GM23338 (cell line): ENCODE measurements around the gene QSOX1. TPM values are rescaled to one million over a fixed set of nuclear protein-coding genes. Genes with fewer than 3 reads are reported as not detected.

Source experiments
- ATAC-seq: fragments of 200-7000 bp; cut with Tn5 transposase; 3 replicates; pipeline ENCODE4 v1.9.1; 2020
- DNase-seq: peaks from one replicate; pipeline ENCODE4 v3.0.0-alpha.2; 2015; ENCODE audit warnings: low spot score
- H2AFZ ChIP-seq: fragments of 200-600 bp; sonication (generic); 2 replicates; pipeline ENCODE4 v1.8.0; 2016; ENCODE audit warnings: antibody characterized with exemption, mild to moderate bottlenecking, moderate library complexity
- H3F3A ChIP-seq: fragments of 200-600 bp; sonication (generic); replicated peaks from 2 replicates; pipeline ENCODE4 v1.8.0; 2017; ENCODE audit warnings: antibody characterized with exemption, mixed run types, low read depth
- H3K27ac ChIP-seq: fragments of 200-600 bp; sonication (generic); 2 replicates; pipeline ENCODE4 v1.6.1; 2016; ENCODE audit warnings: low read depth
- H3K27me3 ChIP-seq: fragments of 200-600 bp; sonication (generic); 2 replicates; pipeline ENCODE4 v1.8.0; 2016; ENCODE audit warnings: mild to moderate bottlenecking, mixed run types, moderate library complexity; ENCODE audit not compliant: insufficient read depth
- H3K36me3 ChIP-seq: fragments of 200-600 bp; sonication (generic); 2 replicates; pipeline ENCODE4 v1.8.0; 2016; ENCODE audit warnings: mild to moderate bottlenecking; ENCODE audit not compliant: insufficient read depth
- H3K4me1 ChIP-seq: fragments of 200-600 bp; sonication (generic); 2 replicates; pipeline ENCODE4 v1.8.0; 2016; ENCODE audit warnings: mild to moderate bottlenecking, moderate library complexity; ENCODE audit not compliant: insufficient read depth
- H3K4me2 ChIP-seq: fragments of 200-600 bp; sonication (generic); 2 replicates; pipeline ENCODE4 v1.7.1; 2017; ENCODE audit warnings: mixed run types
- H3K4me3 ChIP-seq: fragments of 200-600 bp; sonication (generic); 2 replicates; pipeline ENCODE4 v1.6.1; 2016; ENCODE audit warnings: mixed run types
- H3K79me2 ChIP-seq: fragments of 200-600 bp; sonication (generic); replicated peaks from 2 replicates; pipeline ENCODE4 v1.8.0; 2017; ENCODE audit warnings: mild to moderate bottlenecking; ENCODE audit not compliant: insufficient read depth
- H3K9me2 ChIP-seq: fragments of 200-600 bp; sonication (generic); 2 replicates; pipeline ENCODE4 v1.8.0; 2017; ENCODE audit not compliant: insufficient read depth
- H4K20me1 ChIP-seq: fragments of 200-600 bp; sonication (generic); replicated peaks from 2 replicates; pipeline ENCODE4 v1.8.0; 2017; ENCODE audit warnings: mild to moderate bottlenecking; ENCODE audit not compliant: insufficient read depth
- H3K27ac Mint-ChIP-seq: 2 replicates; pipeline ENCODE4 v1.8.0; 2020; ENCODE audit warnings: inconsistent platforms, mild to moderate bottlenecking, moderate library complexity, mixed read lengths
- H3K27me3 Mint-ChIP-seq: 3 replicates; pipeline ENCODE4 v1.8.0; 2022; ENCODE audit warnings: low read depth, mild to moderate bottlenecking, moderate library complexity, mixed read lengths, inconsistent platforms; ENCODE audit not compliant: insufficient read depth, poor library complexity
- H3K36me3 Mint-ChIP-seq: 3 replicates; pipeline ENCODE4 v1.8.0; 2021; ENCODE audit warnings: low read depth, mild to moderate bottlenecking, inconsistent platforms, moderate library complexity, mixed read lengths
- H3K4me1 Mint-ChIP-seq: 3 replicates; pipeline ENCODE4 v1.8.0; 2020; ENCODE audit warnings: mild to moderate bottlenecking, inconsistent platforms, mixed read lengths
- H3K4me3 Mint-ChIP-seq: 3 replicates; pipeline ENCODE4 v1.8.0; 2021; ENCODE audit warnings: moderate library complexity, mild to moderate bottlenecking, inconsistent platforms, mixed read lengths
- H3K9me3 Mint-ChIP-seq: 3 replicates; pipeline ENCODE4 v1.8.0; 2020; ENCODE audit warnings: moderate library complexity, mild to moderate bottlenecking, inconsistent platforms, mixed read lengths
- CREB1 ChIP-seq: fragments of 250-450 bp; sonication (Bioruptor Pico); IDR thresholded peaks from 2 replicates; pipeline ENCODE4 v1.5.0; 2020; ENCODE audit warnings: low read depth, mild to moderate bottlenecking, moderate library complexity
- EZH2 ChIP-seq: fragments of 200-600 bp; sonication (generic); IDR thresholded peaks from one replicate; pipeline ENCODE4 v1.8.0; 2017; ENCODE audit warnings: antibody characterized with exemption, mild to moderate bottlenecking, low read depth; ENCODE audit not compliant: unreplicated experiment
- EZH2phosphoT487 ChIP-seq: fragments of 200-600 bp; sonication (generic); IDR thresholded peaks from one replicate; pipeline ENCODE4 v1.8.1; 2018; ENCODE audit warnings: antibody characterized with exemption; ENCODE audit not compliant: unreplicated experiment
- JUNB ChIP-seq: IDR thresholded peaks from one replicate; pipeline ENCODE4 v1.6.1; 2016; ENCODE audit warnings: antibody characterized with exemption; ENCODE audit not compliant: unreplicated experiment
- NANOG ChIP-seq: IDR thresholded peaks from 2 replicates; pipeline ENCODE4 v1.6.1; 2016; ENCODE audit warnings: antibody characterized with exemption, borderline replicate concordance
- POLR2AphosphoS5 ChIP-seq: IDR thresholded peaks from 2 replicates; pipeline ENCODE4 v1.6.1; 2016; ENCODE audit warnings: antibody characterized with exemption, low read depth
- REST ChIP-seq: IDR thresholded peaks from one replicate; pipeline ENCODE4 v1.6.1; 2018; ENCODE audit warnings: antibody characterized with exemption; ENCODE audit not compliant: unreplicated experiment
- STAT1 ChIP-seq: IDR thresholded peaks from one replicate; pipeline ENCODE4 v1.6.1; 2016; ENCODE audit warnings: antibody characterized with exemption; ENCODE audit not compliant: unreplicated experiment
- ZNF114 ChIP-seq: fragments of 250-450 bp; sonication (Bioruptor Pico); IDR thresholded peaks from 2 replicates; pipeline ENCODE4 v1.5.0; 2020; ENCODE audit warnings: mild to moderate bottlenecking, moderate library complexity
- ZNF331 ChIP-seq: fragments of 250-450 bp; sonication (Bioruptor Pico); IDR thresholded peaks from 2 replicates; pipeline ENCODE4 v1.5.0; 2020; ENCODE audit warnings: low read depth, mild to moderate bottlenecking, moderate library complexity
- ZNF462 ChIP-seq: fragments of 250-450 bp; sonication (Bioruptor Pico); IDR thresholded peaks from 2 replicates; pipeline ENCODE4 v1.5.0; 2020; ENCODE audit warnings: mild to moderate bottlenecking, moderate library complexity
- polyA plus RNA-seq: library from polyadenylated mRNA; unstranded; fragments of >200 nt; fragmentation: Nextera tagmentation; extraction: Ambion mirVana; gene quantifications from 2 replicates; pipeline ENCODE4 v1.2.1, GENCODE V29; 2016
- total RNA-seq: library from RNA; depleted of rRNA; stranded (reverse); fragments of >200 nt; shearing (Covaris generic); gene quantifications from 2 replicates; pipeline ENCODE4 v1.2.3, GENCODE V29; 2014
- TF ChIP-seq, protein P1 (sequence below): IDR thresholded peaks from 2 replicates; pipeline ENCODE4 v1.6.1; 2016; ENCODE audit warnings: antibody characterized with exemption

Gene QSOX1
- total and polyA plus RNA-seq, 2 experiments from 2014 or later, result 47.8 to 119 TPM

DNA sequence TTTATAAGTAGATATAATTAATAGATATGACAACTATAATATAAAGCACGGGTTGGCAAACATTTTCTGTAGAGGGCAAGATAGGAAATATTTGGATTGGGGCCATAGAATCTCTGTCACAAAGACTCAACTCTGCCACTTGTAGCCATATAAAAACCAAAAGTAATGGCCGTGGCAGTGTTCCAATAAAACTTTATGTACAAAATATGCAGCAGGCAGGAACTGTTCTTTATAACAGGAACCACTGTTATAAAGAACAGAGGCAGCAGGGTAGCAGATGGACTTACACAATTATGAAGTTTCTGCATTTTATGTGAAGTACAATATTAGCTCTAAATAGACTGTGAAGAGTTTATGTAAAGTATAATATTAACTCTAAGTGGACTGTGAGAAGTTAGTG lies 16.9 kb upstream of the QSOX1 start:
- Histone ChIP-seq H3K27ac (no peak overlapping the region), H3K4me2 (no peak overlapping the region), H3K27me3 (no peaks in the 10 kb centered on the region), H3K4me3 (no peak overlapping the region), H3K9me2 (no peaks in the 10 kb centered on the region), H3K36me3 (no peaks in the 10 kb centered on the region), H4K20me1 (no peaks in the 10 kb centered on the region), H3F3A (no peaks in the 10 kb centered on the region), H3K79me2 (no peaks in the 10 kb centered on the region), H2AFZ (no peak overlapping the region), H3K4me1 (no peaks in the 10 kb centered on the region)
- ATAC-seq (no peak), DNase-seq (no peak)
- H3K9me3 Mint-ChIP-seq, result no peaks in the 10 kb centered on the region
- no peak for TF ChIP-seq EZH2phosphoT487
- TF ChIP-seq JUNB, result no peak
- TF ChIP-seq POLR2AphosphoS5, result no peak
- no peak for TF ChIP-seq STAT1
- TF ChIP-seq, protein P1, sequence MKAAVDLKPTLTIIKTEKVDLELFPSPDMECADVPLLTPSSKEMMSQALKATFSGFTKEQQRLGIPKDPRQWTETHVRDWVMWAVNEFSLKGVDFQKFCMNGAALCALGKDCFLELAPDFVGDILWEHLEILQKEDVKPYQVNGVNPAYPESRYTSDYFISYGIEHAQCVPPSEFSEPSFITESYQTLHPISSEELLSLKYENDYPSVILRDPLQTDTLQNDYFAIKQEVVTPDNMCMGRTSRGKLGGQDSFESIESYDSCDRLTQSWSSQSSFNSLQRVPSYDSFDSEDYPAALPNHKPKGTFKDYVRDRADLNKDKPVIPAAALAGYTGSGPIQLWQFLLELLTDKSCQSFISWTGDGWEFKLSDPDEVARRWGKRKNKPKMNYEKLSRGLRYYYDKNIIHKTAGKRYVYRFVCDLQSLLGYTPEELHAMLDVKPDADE, result no peak
- TF ChIP-seq CREB1 (CRISPR knock-in tag), result no peak
- no peak for TF ChIP-seq ZNF114 (CRISPR knock-in tag)
- H3K27me3 Mint-ChIP-seq, result no peaks in the 10 kb centered on the region
- H3K27ac Mint-ChIP-seq, result no peak overlapping the region
- no peak overlapping the region for H3K4me3 Mint-ChIP-seq
- H3K4me1 Mint-ChIP-seq, result no peaks in the 10 kb centered on the region
- H3K36me3 Mint-ChIP-seq, result no peaks in the 10 kb centered on the region

- Histone ChIP-seq H3K4me1 (no peaks in the 10 kb centered on the region), H3K79me2 (no peaks in the 10 kb centered on the region), H4K20me1 (no peaks in the 10 kb centered on the region), H3F3A (no peaks in the 10 kb centered on the region), H3K4me2 (no peak overlapping the region), H2AFZ (peak overlapping the region; percentile 63; the same call in 1 of the 2 replicates), H3K36me3 (no peaks in the 10 kb centered on the region), H3K27ac (no peak overlapping the region), H3K27me3 (no peaks in the 10 kb centered on the region), H3K9me2 (no peaks in the 10 kb centered on the region), H3K4me3 (no peak overlapping the region)
- H3K36me3 Mint-ChIP-seq, result no peaks in the 10 kb centered on the region
- no peak for DNase-seq
- no peak overlapping the region for H3K4me3 Mint-ChIP-seq
- H3K27me3 Mint-ChIP-seq, result no peaks in the 10 kb centered on the region
- no peaks in the 10 kb centered on the region for H3K9me3 Mint-ChIP-seq
- H3K4me1 Mint-ChIP-seq, result no peaks in the 10 kb centered on the region
- no peak for ATAC-seq
- no peak overlapping the region for H3K27ac Mint-ChIP-seq
- TF ChIP-seq ZNF331 (no peak), ZNF462 (no peak), REST (no peak), ZNF114 (CRISPR knock-in tag) (no peak), EZH2 (no peak), NANOG (no peak)
Observed at GRCh38 chr1:180141381-180141934, 13.2 kb upstream of the QSOX1 start.
